Measurements from ENCODE around the gene PRDM16. TPM values are rescaled to one million over a fixed set of nuclear protein-coding genes. Genes with fewer than 3 reads are reported as not detected.

The PRDM16 gene
- polyA plus RNA-seq, 1 donor from 2014 or later: 0.21 TPM

DNA sequence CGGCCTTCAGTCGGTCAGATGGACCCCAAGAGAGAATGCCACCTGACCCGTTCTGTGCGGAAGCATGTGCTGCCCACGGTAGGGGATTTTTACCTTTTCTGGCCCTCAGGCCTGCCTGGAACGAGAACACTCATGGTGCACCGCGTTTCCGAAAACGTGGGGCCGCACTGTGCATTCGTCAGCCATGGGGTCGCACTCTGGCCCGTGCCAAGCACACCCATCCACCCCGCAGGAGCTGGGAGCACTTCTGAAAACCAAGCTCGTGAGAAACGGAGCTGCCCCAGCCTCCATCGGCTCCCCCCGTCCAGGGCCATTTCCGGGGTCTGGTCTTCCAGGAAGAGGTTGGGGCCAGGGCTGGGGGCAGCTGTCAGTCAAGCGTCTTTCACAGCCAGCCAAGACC lies 72.8 kb downstream of the PRDM16 start:
- Histone ChIP-seq H3K9me3 (ENCODE audit: low read length) (no peaks in the 10 kb centered on the region), H3K79me2 (replicated peaks; ENCODE audit: insufficient read depth, low read length) (peaks cover 35% of the 10 kb centered on the region), H3K9ac (ENCODE audit: low read length) (peak overlapping the region; percentile 48), H3K9me2 (ENCODE audit: insufficient read depth, low read length) (no peaks in the 10 kb centered on the region), H2AFZ (ENCODE audit: low read depth, low read length) (no peak overlapping the region), H3K27ac (ENCODE audit: low read length) (peak overlapping the region; percentile 71), H3K4me2 (ENCODE audit: low read length) (peak overlapping the region; percentile 46), H3K27me3 (ENCODE audit: insufficient read depth, low read depth, low read length) (no peaks in the 10 kb centered on the region), H3K4me3 (ENCODE audit: low read length) (peak overlapping the region; percentile 39), H3F3A (ENCODE audit: insufficient read depth, low read length, poor library complexity, severe bottlenecking) (peaks cover 3% of the 10 kb centered on the region), H3K36me3 (ENCODE audit: insufficient read depth, low read length) (no peaks in the 10 kb centered on the region), H4K20me1 (ENCODE audit: insufficient read depth) (no peaks in the 10 kb centered on the region)
- TF ChIP-seq POLR2AphosphoS5 (IDR thresholded peaks at IDR 0.05) (no peak), REST (IDR thresholded peaks at IDR 0.05; ENCODE audit: borderline replicate concordance) (no peak), RAD21 (conservative IDR thresholded peaks at IDR 0.05) (no peak), SMC3 (conservative IDR thresholded peaks at IDR 0.05; ENCODE audit: poor library complexity) (no peak), TAF1 (IDR thresholded peaks at IDR 0.05; ENCODE audit: low read depth) (no peak)

DNA sequence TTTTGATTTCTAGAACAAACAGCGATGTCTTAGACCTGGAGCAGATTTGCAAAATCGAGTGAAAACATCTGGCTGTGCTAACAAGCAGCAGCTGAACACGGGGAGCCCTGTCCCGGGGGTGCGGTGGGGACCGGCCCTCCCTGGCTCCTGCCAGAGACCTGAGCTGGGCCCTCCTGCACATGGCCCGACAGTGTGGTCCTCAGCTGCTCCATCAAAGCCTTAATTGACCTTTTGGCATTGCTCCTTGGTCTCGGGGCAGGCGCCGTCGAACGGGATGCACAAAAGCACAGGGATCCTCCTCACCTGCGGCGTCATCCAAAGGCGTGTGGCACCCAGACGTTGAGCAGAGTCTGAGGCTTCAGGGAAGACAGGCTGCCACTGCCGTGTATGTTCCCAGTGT lies 73.2 kb downstream of the PRDM16 start:
- no peaks in the 10 kb centered on the region for H4K20me1 ChIP-seq (ENCODE audit: insufficient read depth)
- H3K79me2 ChIP-seq (replicated peaks; ENCODE audit: insufficient read depth, low read length): peaks cover 35% of the 10 kb centered on the region
- no peak for TF ChIP-seq EP300 (conservative IDR thresholded peaks at IDR 0.05; ENCODE audit: poor library complexity, severe bottlenecking)
- no peak for TF ChIP-seq TAF1 (IDR thresholded peaks at IDR 0.05; ENCODE audit: low read depth)
- TF ChIP-seq, protein P1, sequence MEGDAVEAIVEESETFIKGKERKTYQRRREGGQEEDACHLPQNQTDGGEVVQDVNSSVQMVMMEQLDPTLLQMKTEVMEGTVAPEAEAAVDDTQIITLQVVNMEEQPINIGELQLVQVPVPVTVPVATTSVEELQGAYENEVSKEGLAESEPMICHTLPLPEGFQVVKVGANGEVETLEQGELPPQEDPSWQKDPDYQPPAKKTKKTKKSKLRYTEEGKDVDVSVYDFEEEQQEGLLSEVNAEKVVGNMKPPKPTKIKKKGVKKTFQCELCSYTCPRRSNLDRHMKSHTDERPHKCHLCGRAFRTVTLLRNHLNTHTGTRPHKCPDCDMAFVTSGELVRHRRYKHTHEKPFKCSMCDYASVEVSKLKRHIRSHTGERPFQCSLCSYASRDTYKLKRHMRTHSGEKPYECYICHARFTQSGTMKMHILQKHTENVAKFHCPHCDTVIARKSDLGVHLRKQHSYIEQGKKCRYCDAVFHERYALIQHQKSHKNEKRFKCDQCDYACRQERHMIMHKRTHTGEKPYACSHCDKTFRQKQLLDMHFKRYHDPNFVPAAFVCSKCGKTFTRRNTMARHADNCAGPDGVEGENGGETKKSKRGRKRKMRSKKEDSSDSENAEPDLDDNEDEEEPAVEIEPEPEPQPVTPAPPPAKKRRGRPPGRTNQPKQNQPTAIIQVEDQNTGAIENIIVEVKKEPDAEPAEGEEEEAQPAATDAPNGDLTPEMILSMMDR (IDR thresholded peaks at IDR 0.05; ENCODE audit: poor library complexity, severe bottlenecking): no peak
- TF ChIP-seq REST (IDR thresholded peaks at IDR 0.05; ENCODE audit: borderline replicate concordance): no peak
- TF ChIP-seq MXI1 (conservative IDR thresholded peaks at IDR 0.05; ENCODE audit: poor library complexity, severe bottlenecking): no peak
- TF ChIP-seq POLR2AphosphoS5 (IDR thresholded peaks at IDR 0.05): no peak
- no peak for TF ChIP-seq SMC3 (conservative IDR thresholded peaks at IDR 0.05; ENCODE audit: poor library complexity)
- no peak for TF ChIP-seq RAD21 (conservative IDR thresholded peaks at IDR 0.05)
- no peak for TF ChIP-seq EZH2 (IDR thresholded peaks at IDR 0.05; ENCODE audit: borderline replicate concordance, insufficient read depth, low read length, poor library complexity, severe bottlenecking)
- no peak overlapping the region for H2AFZ ChIP-seq (ENCODE audit: low read depth, low read length)
- H3K27ac ChIP-seq (ENCODE audit: low read length): peak overlapping the region; percentile 71
- no peaks in the 10 kb centered on the region for H3K27me3 ChIP-seq (ENCODE audit: insufficient read depth, low read depth, low read length)
- H3F3A ChIP-seq (ENCODE audit: insufficient read depth, low read length, poor library complexity, severe bottlenecking): peaks cover 3% of the 10 kb centered on the region
- no peaks in the 10 kb centered on the region for H3K9me3 ChIP-seq (ENCODE audit: low read length)
- peak overlapping the region; percentile 48 for H3K9ac ChIP-seq (ENCODE audit: low read length)
- H3K4me3 ChIP-seq (ENCODE audit: low read length): no peak overlapping the region
- H3K4me2 ChIP-seq (ENCODE audit: low read length): no peak overlapping the region
- no peaks in the 10 kb centered on the region for H3K36me3 ChIP-seq (ENCODE audit: insufficient read depth, low read length)
- no peaks in the 10 kb centered on the region for H3K9me2 ChIP-seq (ENCODE audit: insufficient read depth, low read length)

Measured in neural cell (in vitro differentiated cells).